ENCODE data around the gene PLP2. TPM values are rescaled to one million over a fixed set of nuclear protein-coding genes. Genes with fewer than 3 reads are reported as not detected.

Gene PLP2
- total RNA-seq, 5 donors from 2014 or later (not counting 1 experiment from before 2014, with no cell fraction given) = 85.2 to 241 (median 207) TPM

- Histone ChIP-seq H3K4me1 (ENCODE audit: control insufficient read depth in 1 of 2, extremely low read depth in 1 of 2, insufficient read depth in 2 of 2, low read length in 2 of 2) (peaks cover 2 to 21% of the 10 kb centered on the region in 2 experiments), H3K9me3 (no peaks in the 10 kb centered on the region), H3K4me3 (ENCODE audit: control insufficient read depth in 1 of 2, extremely low read depth in 1 of 2, low read length in 1 of 2) (no peak overlapping the region), H3K27ac (ENCODE audit: low read length) (no peak overlapping the region), H3K36me3 (ENCODE audit: control insufficient read depth in 2 of 2, extremely low read depth in 1 of 2, insufficient read depth in 1 of 2, low read length in 1 of 2) (no peaks in the 10 kb centered on the region), H3K27me3 (replicated peaks in 1 of 2; ENCODE audit: control insufficient read depth in 2 of 2, extremely low read depth in 1 of 2, insufficient read depth in 2 of 2, low read length in 1 of 2) (no peaks in the 10 kb centered on the region)
- CTCF ChIA-PET = interaction anchor here (0.6 to 1.8 kb wide), 6 partner anchors 9 to 117 kb away, joined by 3 to 9 read pairs (median 3); no protein-coding TSS in a partner anchor
- DNase-seq = peak in 7 of 35 experiments; percentile 17 to 48 (median 22)
- Mint-ChIP-seq H3K9me3 (no peaks in the 10 kb centered on the region), H3K27ac (no peak overlapping the region), H3K27me3 (peaks cover 0 to 3% of the 10 kb centered on the region in 2 donors), H3K4me3 (peak overlapping the region in 2 of 3 donors; percentile 40 to 50), H3K36me3 (peaks cover 3% of the 10 kb centered on the region), H3K4me1 (peaks cover 16 to 37% (median 22%) of the 10 kb centered on the region in 3 donors)
- ATAC-seq (replicated peaks in 1 of 4) = no peak
- POLR2A ChIA-PET = no interaction called here
- 86% methylated on average over 4 of the region's 10 CpGs for WGBS (ENCODE audit: insufficient coverage)
Observed at GRCh38 chrX:49192722-49193328, 21.1 kb downstream of the PLP2 start.

- ChIA-PET POLR2A (no interaction called here), CTCF (interaction anchor here (0.6 to 1.8 kb wide), 3 partner anchors 35 to 45 kb away, joined by 3 to 9 read pairs (median 3); no protein-coding TSS in a partner anchor)
- Mint-ChIP-seq H3K27ac (peak overlapping the region; percentile 4 to 29), H3K36me3 (peaks cover 3% of the 10 kb centered on the region), H3K9me3 (no peaks in the 10 kb centered on the region), H3K4me1 (peaks cover 21 to 45% (median 29%) of the 10 kb centered on the region in 3 donors), H3K4me3 (no peak overlapping the region), H3K27me3 (peaks cover 0 to 8% of the 10 kb centered on the region in 2 donors)
- DNase-seq (no peak), ATAC-seq (replicated peaks in 1 of 4) (no peak)
- H3K4me3 ChIP-seq (ENCODE audit: control insufficient read depth in 1 of 2, extremely low read depth in 1 of 2, low read length in 1 of 2) = no peak overlapping the region
- no peaks in the 10 kb centered on the region for H3K27me3 ChIP-seq (replicated peaks in 1 of 2; ENCODE audit: control insufficient read depth in 2 of 2, extremely low read depth in 1 of 2, insufficient read depth in 2 of 2, low read length in 1 of 2)
- no peaks in the 10 kb centered on the region for H3K9me3 ChIP-seq
- WGBS (ENCODE audit: insufficient coverage) = 43% methylated on average over 1 of the region's 2 CpGs
- peaks cover 2 to 22% of the 10 kb centered on the region in 2 experiments for H3K4me1 ChIP-seq (ENCODE audit: control insufficient read depth in 1 of 2, extremely low read depth in 1 of 2, insufficient read depth in 2 of 2, low read length in 2 of 2)
- no peak overlapping the region for H3K27ac ChIP-seq (ENCODE audit: low read length)
- no peaks in the 10 kb centered on the region for H3K36me3 ChIP-seq (ENCODE audit: control insufficient read depth in 2 of 2, extremely low read depth in 1 of 2, insufficient read depth in 1 of 2, low read length in 1 of 2)
Observed at GRCh38 chrX:49193542-49193964, 21.9 kb downstream of the PLP2 start.

GRCh38 chrX:49197543-49198087 lies 25.9 kb downstream of the PLP2 start:
- WGBS (ENCODE audit: insufficient coverage) = no CpG with 5 or more reads among the region's 13 CpGs
- H3K4me3 ChIP-seq (ENCODE audit: control insufficient read depth in 1 of 2, extremely low read depth in 1 of 2, low read length in 1 of 2) = no peak overlapping the region
- Mint-ChIP-seq H3K27ac (no peak overlapping the region), H3K27me3 (peaks cover 0 to 8% of the 10 kb centered on the region in 2 donors), H3K4me3 (no peak overlapping the region), H3K9me3 (no peaks in the 10 kb centered on the region), H3K4me1 (peaks cover 17 to 34% (median 31%) of the 10 kb centered on the region in 3 donors), H3K36me3 (peaks cover 3% of the 10 kb centered on the region)
- no peak for ATAC-seq (replicated peaks in 1 of 4)
- ChIA-PET POLR2A (no interaction called here), CTCF (no interaction called here)
- no peak for DNase-seq
- H3K36me3 ChIP-seq (ENCODE audit: control insufficient read depth in 2 of 2, extremely low read depth in 1 of 2, insufficient read depth in 1 of 2, low read length in 1 of 2) = no peaks in the 10 kb centered on the region
- H3K27me3 ChIP-seq (replicated peaks in 1 of 2; ENCODE audit: control insufficient read depth in 2 of 2, extremely low read depth in 1 of 2, insufficient read depth in 2 of 2, low read length in 1 of 2) = peaks cover 0 to 6% of the 10 kb centered on the region in 2 experiments
- no peaks in the 10 kb centered on the region for H3K9me3 ChIP-seq
- H3K27ac ChIP-seq (ENCODE audit: low read length) = no peak overlapping the region
- H3K4me1 ChIP-seq (ENCODE audit: control insufficient read depth in 1 of 2, extremely low read depth in 1 of 2, insufficient read depth in 2 of 2, low read length in 2 of 2) = peaks cover 2 to 27% of the 10 kb centered on the region in 2 experiments

GRCh38 chrX:49198540-49199314 lies 27.0 kb downstream of the PLP2 start:
- peak overlapping the region in 1 of 3 donors; percentile 11 for H3K4me3 Mint-ChIP-seq
- no peak overlapping the region for H3K4me3 ChIP-seq (ENCODE audit: control insufficient read depth in 1 of 2, extremely low read depth in 1 of 2, low read length in 1 of 2)
- peaks cover 5% of the 10 kb centered on the region for H3K36me3 Mint-ChIP-seq
- peaks cover 0 to 7% of the 10 kb centered on the region in 2 donors for H3K27me3 Mint-ChIP-seq
- no peak overlapping the region for H3K27ac Mint-ChIP-seq
- ChIA-PET POLR2A (no interaction called here), CTCF (no interaction called here)
- H3K4me1 ChIP-seq (ENCODE audit: control insufficient read depth in 1 of 2, extremely low read depth in 1 of 2, insufficient read depth in 2 of 2, low read length in 2 of 2) = peaks cover 2 to 19% of the 10 kb centered on the region in 2 experiments
- DNase-seq = no peak
- no peaks in the 10 kb centered on the region for H3K9me3 ChIP-seq
- no peaks in the 10 kb centered on the region for H3K36me3 ChIP-seq (ENCODE audit: control insufficient read depth in 2 of 2, extremely low read depth in 1 of 2, insufficient read depth in 1 of 2, low read length in 1 of 2)
- peaks cover 9 to 23% (median 20%) of the 10 kb centered on the region in 3 donors for H3K4me1 Mint-ChIP-seq
- no peak for ATAC-seq (replicated peaks in 1 of 4)
- peaks cover 0 to 6% of the 10 kb centered on the region in 2 experiments for H3K27me3 ChIP-seq (replicated peaks in 1 of 2; ENCODE audit: control insufficient read depth in 2 of 2, extremely low read depth in 1 of 2, insufficient read depth in 2 of 2, low read length in 1 of 2)
- H3K9me3 Mint-ChIP-seq = no peaks in the 10 kb centered on the region
- H3K27ac ChIP-seq (ENCODE audit: low read length) = no peak overlapping the region
- 40% methylated on average over 5 of the region's 12 CpGs for WGBS (ENCODE audit: insufficient coverage)

- 16% methylated on average over 7 of the region's 11 CpGs for WGBS (ENCODE audit: insufficient coverage)
- Mint-ChIP-seq H3K4me3 (peak overlapping the region in 2 of 3 donors; percentile 11 to 13), H3K4me1 (peaks cover 8 to 20% (median 17%) of the 10 kb centered on the region in 3 donors), H3K9me3 (no peaks in the 10 kb centered on the region), H3K36me3 (peaks cover 7% of the 10 kb centered on the region), H3K27ac (no peak overlapping the region), H3K27me3 (peaks cover 0 to 5% of the 10 kb centered on the region in 2 donors)
- no peaks in the 10 kb centered on the region for H3K9me3 ChIP-seq
- no peaks in the 10 kb centered on the region for H3K36me3 ChIP-seq (ENCODE audit: control insufficient read depth in 2 of 2, extremely low read depth in 1 of 2, insufficient read depth in 1 of 2, low read length in 1 of 2)
- DNase-seq = no peak
- H3K4me1 ChIP-seq (ENCODE audit: control insufficient read depth in 1 of 2, extremely low read depth in 1 of 2, insufficient read depth in 2 of 2, low read length in 2 of 2) = peaks cover 2 to 19% of the 10 kb centered on the region in 2 experiments
- no peak overlapping the region for H3K27ac ChIP-seq (ENCODE audit: low read length)
- no peak overlapping the region for H3K4me3 ChIP-seq (ENCODE audit: control insufficient read depth in 1 of 2, extremely low read depth in 1 of 2, low read length in 1 of 2)
- POLR2A ChIA-PET = no interaction called here
- CTCF ChIA-PET = no interaction called here
- no peak for ATAC-seq (replicated peaks in 1 of 4)
- peaks cover 0 to 6% of the 10 kb centered on the region in 2 experiments for H3K27me3 ChIP-seq (replicated peaks in 1 of 2; ENCODE audit: control insufficient read depth in 2 of 2, extremely low read depth in 1 of 2, insufficient read depth in 2 of 2, low read length in 1 of 2)
Observed at GRCh38 chrX:49199315-49199595, 27.6 kb downstream of the PLP2 start.
